Suprapubic skin (tissue), 4 donors: ENCODE measurements around the gene HOXA4.
A peak's percentile ranks its signal among the peaks of the same experiment; 100 is the strongest.

Source experiments
- EP300 ChIP-seq: sonication (generic); formaldehyde crosslinking; IDR thresholded peaks from one replicate; pipeline ENCODE4 v1.6.1; 2017; ENCODE audit warnings: antibody characterized with exemption
- POLR2A ChIP-seq, 2 donors: fragments of 450-650 bp; IDR thresholded peaks; one replicate each; pipeline ENCODE4 v1.6.1; 2017; ENCODE audit warnings: antibody characterized with exemption in 2 of 2, mild to moderate bottlenecking in 2 of 2, moderate library complexity in 2 of 2
- POLR2AphosphoS5 ChIP-seq, 3 donors: sonication (generic); formaldehyde crosslinking; IDR thresholded peaks; one replicate each; pipeline ENCODE4 v1.6.1; 2017; ENCODE audit warnings: antibody characterized with exemption in 3 of 3
- TF ChIP-seq, protein P1 (sequence below), 2 donors: fragments of 200-600 bp in 1 of 2; fragments of 450-650 bp in 1 of 2; sonication (generic) in 1 of 2; IDR thresholded peaks; one replicate each; pipeline ENCODE4 v1.5.1; 2016 to 2019; ENCODE audit warnings: antibody characterized with exemption in 2 of 2, mild to moderate bottlenecking in 1 of 2, moderate library complexity in 1 of 2

DNA sequence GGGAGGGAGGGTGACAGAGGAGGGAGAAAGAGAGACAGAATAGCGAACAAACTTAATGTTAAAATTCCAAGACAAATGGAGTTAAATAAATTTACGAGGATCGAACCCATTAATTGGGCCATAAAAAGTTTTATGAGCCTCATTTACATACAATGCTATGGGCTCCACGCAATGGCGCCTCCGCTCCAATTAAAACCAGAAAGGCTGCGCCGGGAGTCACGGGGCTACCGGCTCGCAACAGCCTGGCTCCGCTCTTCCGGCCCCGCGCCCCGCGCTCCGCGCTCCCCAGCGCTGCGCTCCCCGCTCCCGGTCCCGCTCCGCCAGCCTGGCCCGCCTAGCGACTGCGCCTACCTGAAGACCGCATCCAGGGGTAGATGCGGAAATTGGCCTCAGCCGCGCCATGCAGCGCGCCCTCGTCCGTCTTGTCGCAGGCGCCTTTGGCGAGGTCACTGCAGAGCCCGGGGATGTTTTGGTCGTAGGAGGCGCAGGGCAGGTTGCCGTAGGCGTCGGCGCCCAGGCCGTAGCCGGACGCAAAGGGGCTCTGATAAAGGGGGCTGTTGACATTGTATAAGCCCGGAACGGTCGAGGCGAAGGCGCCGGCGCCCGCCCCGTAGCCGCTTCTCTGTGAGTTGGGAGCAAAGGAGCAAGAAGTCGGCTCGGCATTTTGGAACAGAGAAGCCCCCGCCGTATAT lies 25.4 kb upstream of the HOXA4 start:
- TF ChIP-seq, protein P1, sequence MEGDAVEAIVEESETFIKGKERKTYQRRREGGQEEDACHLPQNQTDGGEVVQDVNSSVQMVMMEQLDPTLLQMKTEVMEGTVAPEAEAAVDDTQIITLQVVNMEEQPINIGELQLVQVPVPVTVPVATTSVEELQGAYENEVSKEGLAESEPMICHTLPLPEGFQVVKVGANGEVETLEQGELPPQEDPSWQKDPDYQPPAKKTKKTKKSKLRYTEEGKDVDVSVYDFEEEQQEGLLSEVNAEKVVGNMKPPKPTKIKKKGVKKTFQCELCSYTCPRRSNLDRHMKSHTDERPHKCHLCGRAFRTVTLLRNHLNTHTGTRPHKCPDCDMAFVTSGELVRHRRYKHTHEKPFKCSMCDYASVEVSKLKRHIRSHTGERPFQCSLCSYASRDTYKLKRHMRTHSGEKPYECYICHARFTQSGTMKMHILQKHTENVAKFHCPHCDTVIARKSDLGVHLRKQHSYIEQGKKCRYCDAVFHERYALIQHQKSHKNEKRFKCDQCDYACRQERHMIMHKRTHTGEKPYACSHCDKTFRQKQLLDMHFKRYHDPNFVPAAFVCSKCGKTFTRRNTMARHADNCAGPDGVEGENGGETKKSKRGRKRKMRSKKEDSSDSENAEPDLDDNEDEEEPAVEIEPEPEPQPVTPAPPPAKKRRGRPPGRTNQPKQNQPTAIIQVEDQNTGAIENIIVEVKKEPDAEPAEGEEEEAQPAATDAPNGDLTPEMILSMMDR (IDR thresholded peaks at IDR 0.05), result no peak
- TF ChIP-seq POLR2AphosphoS5 (IDR thresholded peaks at IDR 0.05) (peak; percentile 24 to 65 (median 53)), POLR2A (IDR thresholded peaks at IDR 0.05) (no peak), EP300 (no peak)
